Right ventricle myocardium inferior (tissue), 1 donor: ENCODE measurements around the gene SMAD9. TPM values are rescaled to one million over a fixed set of nuclear protein-coding genes. Genes with fewer than 3 reads are reported as not detected.
"Not testable (repeated sequence)": the region's sequence is repeated elsewhere in the genome, so short reads cannot be mapped to it uniquely, and the experiment has no call there.

ENCODE experiments used
- ATAC-seq: fragments of 200-7000 bp; cut with Tn5 transposase; one replicate; pipeline ENCODE4 v1.9.1; 2020; ENCODE audit warnings: mild to moderate bottlenecking, moderate library complexity
- DNase-seq: peaks from one replicate; pipeline ENCODE4 v3.0.0; 2021; ENCODE audit errors: missing footprints
- intact Hi-C: fragments of 100-400 bp; cut with DNase I; formaldehyde crosslinking; loops from one replicate; pipeline ENCODE4 v1.11.0; 2022
- total RNA-seq: library from RNA; stranded (reverse); fragmentation: NEBNext Ultra II Directional; extraction: Animal tissue kit (Norgen Biotek cat#: 25700); gene quantifications from one replicate; pipeline ENCODE4 v1.2.1, GENCODE V29; 2021
- donor health status: DM: no; HTN: yes; CAD: no; lungs with severe emphysema.

Gene SMAD9
- total RNA-seq, 1 donor from 2014 or later, result 1.9 TPM

GRCh38 chr13:36914648-36915047 lies 5.4 kb downstream of the SMAD9 start:
- DNase-seq (no peak), ATAC-seq (no peak)
- intact Hi-C loops, result loop anchor here (5.0 kb wide), 1 partner anchor 52 kb away; no protein-coding TSS in a partner anchor

- no peak for DNase-seq
- intact Hi-C loops, result no loop called here
- no peak for ATAC-seq
Observed at GRCh38 chr13:36913463-36913862, 6.6 kb downstream of the SMAD9 start.

GRCh38 chr13:36912973-36913372 lies 7.1 kb downstream of the SMAD9 start:
- DNase-seq (no peak), ATAC-seq (no peak)
- intact Hi-C loops, result no loop called here

GRCh38 chr13:36912369-36912768 lies 7.7 kb downstream of the SMAD9 start:
- intact Hi-C loops, result no loop called here
- no peak for ATAC-seq
- no peak for DNase-seq

GRCh38 chr13:36910545-36910944 lies 9.5 kb downstream of the SMAD9 start:
- intact Hi-C loops, result no loop called here
- DNase-seq (no peak), ATAC-seq (no peak)

- intact Hi-C loops, result no loop called here
- no peak for DNase-seq
- ATAC-seq, result no peak
Observed at GRCh38 chr13:36907821-36908220, 12.2 kb downstream of the SMAD9 start.

- ATAC-seq (no peak), DNase-seq (no peak)
- intact Hi-C loops, result no loop called here
Observed at GRCh38 chr13:36907266-36907665, 12.8 kb downstream of the SMAD9 start.

- DNase-seq (no peak), ATAC-seq (no peak)
- intact Hi-C loops, result no loop called here
Observed at GRCh38 chr13:36905944-36906343, 14.1 kb downstream of the SMAD9 start.

- ATAC-seq (no peak), DNase-seq (no peak)
- intact Hi-C loops, result no loop called here
Observed at GRCh38 chr13:36903925-36904595, 16.0 kb downstream of the SMAD9 start.

- intact Hi-C loops, result no loop called here
- DNase-seq, result no peak
- no peak for ATAC-seq
Observed at GRCh38 chr13:36897054-36897616, 22.9 kb downstream of the SMAD9 start.

- ATAC-seq, result no peak
- intact Hi-C loops, result no loop called here
- DNase-seq, result no peak
Observed at GRCh38 chr13:36891752-36892151, 28.3 kb downstream of the SMAD9 start.

- ATAC-seq, result no peak
- intact Hi-C loops, result no loop called here
- no peak for DNase-seq
Observed at GRCh38 chr13:36888645-36889044, 31.4 kb downstream of the SMAD9 start.

GRCh38 chr13:36887758-36888521 lies 32.1 kb downstream of the SMAD9 start:
- intact Hi-C loops, result no loop called here
- ATAC-seq (no peak), DNase-seq (no peak)

GRCh38 chr13:36885901-36886300 lies 34.1 kb downstream of the SMAD9 start:
- intact Hi-C loops, result no loop called here
- no peak for DNase-seq
- ATAC-seq, result no peak

- intact Hi-C loops, result no loop called here
- DNase-seq (no peak), ATAC-seq (no peak)
Observed at GRCh38 chr13:36884235-36884634, 35.8 kb downstream of the SMAD9 start.

GRCh38 chr13:36883824-36884223 lies 36.2 kb downstream of the SMAD9 start:
- ATAC-seq, result no peak
- no peak for DNase-seq
- intact Hi-C loops, result no loop called here

- intact Hi-C loops, ATAC-seq: not testable (repeated sequence)
Observed at GRCh38 chr13:36883392-36883791, 36.6 kb downstream of the SMAD9 start.

GRCh38 chr13:36882829-36883390 lies 37.1 kb downstream of the SMAD9 start:
- intact Hi-C loops, result no loop called here
- no peak for DNase-seq
- no peak for ATAC-seq

More at GRCh38 chr13:36883392-36883791, 36.6 kb downstream of the SMAD9 start:
- peak; percentile 26 for DNase-seq

GRCh38 chr13:36880961-36881360 lies 39.1 kb downstream of the SMAD9 start:
- no peak for ATAC-seq
- intact Hi-C loops, result no loop called here
- no peak for DNase-seq
